A549 (cell line): ENCODE data around the gene HS3ST3A1.

ENCODE experiments used
- KDM1A ChIP-seq: fragments of 200-600 bp; sonication (generic); IDR thresholded peaks from 2 replicates; pipeline ENCODE4 v1.6.1; 2016; ENCODE audit warnings: low read depth, mild to moderate bottlenecking
- POLR2AphosphoS2 ChIP-seq: conservative IDR thresholded peaks from 2 replicates; pipeline ENCODE4 v1.6.1; 2012; ENCODE audit warnings: low read length, improper control_type of control experiment, inconsistent platforms

DNA sequence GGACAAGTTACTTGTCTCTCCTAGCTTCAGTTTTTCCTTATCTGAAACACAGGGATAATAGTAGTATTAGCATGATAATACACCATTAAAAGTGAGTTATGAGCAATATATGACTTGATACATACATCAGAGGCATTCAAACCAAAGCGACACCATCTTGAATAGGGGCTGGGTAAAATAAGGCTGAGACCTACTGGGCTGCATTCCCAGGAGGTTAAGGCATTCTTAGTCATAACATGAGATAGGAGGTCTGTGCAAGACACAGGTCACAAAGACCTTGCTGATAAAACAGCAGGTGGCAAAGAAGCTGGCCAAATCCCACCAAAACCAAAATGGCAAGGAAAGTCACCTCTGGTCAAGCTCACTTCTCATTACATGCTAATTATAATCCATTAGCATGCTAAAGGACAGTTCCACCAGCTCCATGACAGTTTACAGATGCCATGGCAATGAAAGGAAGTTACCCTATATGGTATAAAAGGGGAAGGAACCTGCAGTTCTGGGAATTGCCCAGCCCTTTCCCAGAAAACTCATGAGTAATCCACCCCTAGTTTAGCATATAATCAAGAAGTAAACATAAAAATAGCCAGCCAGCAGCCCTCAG, 37.2 kb upstream of the HS3ST3A1 start:
- TF ChIP-seq KDM1A (no peak), POLR2AphosphoS2 (no peak)
